ENCODE measurements around the gene PIK3R1. TPM values are rescaled to one million over a fixed set of nuclear protein-coding genes. Genes with fewer than 3 reads are reported as not detected.

Gene PIK3R1
- total RNA-seq, 3 donors from 2014 or later: 66.7 to 197 (median 74.9) TPM

GRCh38 chr5:68334553-68334886, 119.0 kb downstream of the PIK3R1 start:
- no peak for TF ChIP-seq CTCF (IDR thresholded peaks at IDR 0.05)
- Histone ChIP-seq H3K9me3 (no peaks in the 10 kb centered on the region), H3K4me1 (ENCODE audit: low read depth) (peaks cover 17% of the 10 kb centered on the region), H3K4me3 (no peak overlapping the region), H3K36me3 (ENCODE audit: low read depth) (no peaks in the 10 kb centered on the region)
- intact Hi-C loops (cut with DNase I, micrococcal nuclease): no loop called here
- DNase-seq (no peak), ATAC-seq (no peak)

DNA sequence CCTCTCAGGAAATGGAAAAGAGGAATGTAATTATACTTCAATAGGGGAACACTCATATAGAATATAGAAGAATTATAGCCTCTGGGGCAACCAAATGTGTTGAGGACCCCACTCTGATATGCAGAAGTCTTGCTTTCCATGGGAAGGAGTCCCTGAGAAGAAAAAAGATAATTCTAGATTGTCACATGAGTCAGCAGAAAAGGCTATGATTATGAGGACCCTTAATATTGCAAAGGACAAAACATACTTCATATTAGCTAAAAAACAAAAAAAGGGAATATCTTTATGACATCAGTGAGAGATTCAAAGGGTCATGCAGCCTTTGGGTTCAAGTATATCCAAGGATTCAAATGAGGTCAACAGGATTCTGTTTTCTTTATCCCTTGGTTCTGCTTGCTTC, 119.5 kb downstream of the PIK3R1 start:
- Histone ChIP-seq H3K9me3 (no peaks in the 10 kb centered on the region), H3K4me1 (ENCODE audit: low read depth) (peaks cover 17% of the 10 kb centered on the region), H3K36me3 (ENCODE audit: low read depth) (no peaks in the 10 kb centered on the region), H3K4me3 (no peak overlapping the region)
- intact Hi-C loops (cut with DNase I, micrococcal nuclease): no loop called here
- DNase-seq (no peak), ATAC-seq (no peak)
- no peak for TF ChIP-seq CTCF (IDR thresholded peaks at IDR 0.05)

- no peak overlapping the region for H3K4me3 ChIP-seq
- ATAC-seq: no peak
- DNase-seq: no peak
- H3K36me3 ChIP-seq (ENCODE audit: low read depth): no peaks in the 10 kb centered on the region
- H3K4me1 ChIP-seq (ENCODE audit: low read depth): peaks cover 12% of the 10 kb centered on the region
- no peak for TF ChIP-seq CTCF (IDR thresholded peaks at IDR 0.05)
- intact Hi-C loops (cut with DNase I, micrococcal nuclease): no loop called here
- no peaks in the 10 kb centered on the region for H3K9me3 ChIP-seq
Observed at GRCh38 chr5:68336200-68336599, 120.6 kb downstream of the PIK3R1 start.

- TF ChIP-seq CTCF (IDR thresholded peaks at IDR 0.05): no peak
- DNase-seq (no peak), ATAC-seq (no peak)
- H3K9me3 ChIP-seq: no peaks in the 10 kb centered on the region
- intact Hi-C loops (cut with DNase I, micrococcal nuclease): no loop called here
- no peak overlapping the region for H3K4me3 ChIP-seq
- no peaks in the 10 kb centered on the region for H3K36me3 ChIP-seq (ENCODE audit: low read depth)
- H3K4me1 ChIP-seq (ENCODE audit: low read depth): peaks cover 1% of the 10 kb centered on the region
Observed at GRCh38 chr5:68337235-68337634, 121.7 kb downstream of the PIK3R1 start.

GRCh38 chr5:68339921-68340321, 124.4 kb downstream of the PIK3R1 start:
- intact Hi-C loops (cut with DNase I, micrococcal nuclease): no loop called here
- Histone ChIP-seq H3K9me3 (no peaks in the 10 kb centered on the region), H3K36me3 (ENCODE audit: low read depth) (no peaks in the 10 kb centered on the region), H3K4me3 (no peak overlapping the region), H3K4me1 (ENCODE audit: low read depth) (no peaks in the 10 kb centered on the region)
- no peak for TF ChIP-seq CTCF (IDR thresholded peaks at IDR 0.05)
- DNase-seq (no peak), ATAC-seq (no peak)

- intact Hi-C loops (cut with DNase I, micrococcal nuclease): no loop called here
- H3K36me3 ChIP-seq (ENCODE audit: low read depth): no peaks in the 10 kb centered on the region
- no peak overlapping the region for H3K4me3 ChIP-seq
- H3K4me1 ChIP-seq (ENCODE audit: low read depth): no peaks in the 10 kb centered on the region
- ATAC-seq (no peak), DNase-seq (no peak)
- no peak for TF ChIP-seq CTCF (IDR thresholded peaks at IDR 0.05)
- H3K9me3 ChIP-seq: no peaks in the 10 kb centered on the region
Observed at GRCh38 chr5:68341006-68341405, 125.5 kb downstream of the PIK3R1 start.
